Measurements from ENCODE around the gene RPL11. TPM values are rescaled to one million over a fixed set of nuclear protein-coding genes. Genes with fewer than 3 reads are reported as not detected.
"Not testable (repeated sequence)": the region's sequence is repeated elsewhere in the genome, so short reads cannot be mapped to it uniquely, and the experiment has no call there.

RPL11 gene
- total RNA-seq, 1 donor from 2014 or later: 1,407 TPM

- DNase-seq (ENCODE audit: low read depth): no peak
- no peak for TF ChIP-seq CTCF (conservative IDR thresholded peaks at IDR 0.05; ENCODE audit: low read depth, low read length)
- H3K4me3 ChIP-seq (ENCODE audit: low read depth, low read length): no peak overlapping the region
Measured at GRCh38 chr1:23648576-23648975, 43.0 kb upstream of the RPL11 start.

- not testable (repeated sequence) for DNase-seq (ENCODE audit: low read depth); H3K4me3 ChIP-seq (ENCODE audit: low read depth, low read length)
Measured at GRCh38 chr1:23649157-23649556, 42.4 kb upstream of the RPL11 start.

- DNase-seq (ENCODE audit: low read depth): no peak
- H3K4me3 ChIP-seq (ENCODE audit: low read depth, low read length): no peak overlapping the region
- TF ChIP-seq CTCF (conservative IDR thresholded peaks at IDR 0.05; ENCODE audit: low read depth, low read length): no peak
Measured at GRCh38 chr1:23650344-23650990, 41.1 kb upstream of the RPL11 start.

GRCh38 chr1:23651069-23651808 lies 40.4 kb upstream of the RPL11 start:
- TF ChIP-seq CTCF (conservative IDR thresholded peaks at IDR 0.05; ENCODE audit: low read depth, low read length): no peak
- DNase-seq (ENCODE audit: low read depth): no peak
- no peak overlapping the region for H3K4me3 ChIP-seq (ENCODE audit: low read depth, low read length)

- no peak for DNase-seq (ENCODE audit: low read depth)
- peak; percentile 97 for TF ChIP-seq CTCF (conservative IDR thresholded peaks at IDR 0.05; ENCODE audit: low read depth, low read length)
- H3K4me3 ChIP-seq (ENCODE audit: low read depth, low read length): no peak overlapping the region
Measured at GRCh38 chr1:23657659-23658275, 33.8 kb upstream of the RPL11 start.

- no peak for DNase-seq (ENCODE audit: low read depth)
- H3K4me3 ChIP-seq (ENCODE audit: low read depth, low read length): no peak overlapping the region
- TF ChIP-seq CTCF (conservative IDR thresholded peaks at IDR 0.05; ENCODE audit: low read depth, low read length): no peak
Measured at GRCh38 chr1:23660671-23661070, 30.9 kb upstream of the RPL11 start.

GRCh38 chr1:23661887-23662286 lies 29.7 kb upstream of the RPL11 start:
- no peak for TF ChIP-seq CTCF (conservative IDR thresholded peaks at IDR 0.05; ENCODE audit: low read depth, low read length)
- H3K4me3 ChIP-seq (ENCODE audit: low read depth, low read length): no peak overlapping the region
- no peak for DNase-seq (ENCODE audit: low read depth)
